ENCODE data around the gene PRKCE. TPM values are rescaled to one million over a fixed set of nuclear protein-coding genes. Genes with fewer than 3 reads are reported as not detected.

The PRKCE gene
- total RNA-seq, 2 experiments from 2014 or later, result 6.1 to 8.0 TPM

DNA sequence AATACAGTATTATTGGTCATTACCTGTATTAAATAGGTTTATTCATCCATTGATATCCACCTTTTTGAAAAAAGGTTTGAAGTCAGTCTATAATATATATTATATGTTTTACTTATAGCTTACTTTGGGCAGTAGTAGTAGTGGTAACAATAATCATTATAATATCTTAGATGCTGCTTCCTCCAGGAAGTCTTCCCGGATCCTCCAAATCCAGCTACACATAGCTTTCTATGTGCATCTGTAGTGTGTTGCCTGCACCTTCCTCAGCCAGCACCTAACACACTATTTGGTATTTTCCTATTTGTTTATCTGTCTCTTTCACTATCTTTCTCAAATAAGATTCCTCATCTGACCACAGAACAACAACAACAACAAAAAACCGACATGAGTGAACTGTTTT is 81.0 kb downstream of the PRKCE start:
- H3K4me3 Mint-ChIP-seq, result no peak overlapping the region
- no peak for DNase-seq
- no peak overlapping the region for H3K27ac Mint-ChIP-seq

DNA sequence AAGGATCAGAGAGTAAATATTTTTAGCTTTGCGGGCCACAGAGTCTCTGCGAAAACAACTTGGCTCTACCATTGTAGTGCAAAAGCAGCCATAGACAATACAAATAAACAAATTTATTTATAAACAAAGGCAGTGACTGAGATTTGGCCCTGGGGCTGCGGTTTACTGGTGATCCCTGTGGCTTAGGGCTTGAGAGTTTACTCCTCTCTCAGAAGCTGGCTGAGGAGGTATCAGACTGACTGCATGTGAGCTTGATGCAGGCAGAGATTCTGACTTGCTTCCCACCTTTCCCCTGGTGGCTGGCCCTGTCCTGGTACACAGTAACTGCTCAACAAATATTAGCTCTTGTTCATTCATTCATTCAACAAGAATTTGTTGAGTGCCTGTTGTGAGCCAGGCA is 81.5 kb downstream of the PRKCE start:
- no peaks in the 10 kb centered on the region for H3K36me3 Mint-ChIP-seq
- DNase-seq, result no peak
- no peaks in the 10 kb centered on the region for H3K9me3 Mint-ChIP-seq
- no peaks in the 10 kb centered on the region for H3K27me3 Mint-ChIP-seq
- no peak overlapping the region for H3K27ac Mint-ChIP-seq
- H3K4me3 Mint-ChIP-seq, result no peak overlapping the region
- H3K4me1 Mint-ChIP-seq, result no peaks in the 10 kb centered on the region

More for the DNA sequence above, 81.0 kb downstream of the PRKCE start:
- Mint-ChIP-seq H3K9me3 (no peaks in the 10 kb centered on the region), H3K36me3 (no peaks in the 10 kb centered on the region), H3K27me3 (no peaks in the 10 kb centered on the region), H3K4me1 (no peaks in the 10 kb centered on the region)

DNA sequence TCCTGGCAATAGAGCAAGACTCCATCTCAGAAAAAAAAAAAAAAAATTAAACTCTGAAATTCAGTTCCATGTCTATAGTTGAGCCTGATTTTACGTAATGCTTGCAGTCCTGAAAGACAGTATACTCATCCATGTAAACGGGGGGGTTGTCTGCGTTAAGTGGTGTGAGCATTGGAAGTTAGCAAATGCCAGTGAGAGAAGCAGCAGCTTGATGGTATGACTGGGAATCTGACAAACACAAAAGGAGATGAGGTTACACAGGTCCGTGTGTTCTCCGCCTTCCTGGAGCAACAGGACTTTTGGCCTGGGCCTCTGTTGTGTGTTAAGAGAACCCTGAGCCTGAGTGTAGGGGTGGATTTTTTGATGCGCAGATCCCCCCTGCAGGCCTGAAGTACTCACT is 82.9 kb downstream of the PRKCE start:
- no peaks in the 10 kb centered on the region for H3K9me3 Mint-ChIP-seq
- DNase-seq, result no peak
- H3K36me3 Mint-ChIP-seq, result no peaks in the 10 kb centered on the region
- no peak overlapping the region for H3K27ac Mint-ChIP-seq
- H3K4me3 Mint-ChIP-seq, result no peak overlapping the region
- H3K4me1 Mint-ChIP-seq, result peaks cover 2% of the 10 kb centered on the region
- no peaks in the 10 kb centered on the region for H3K27me3 Mint-ChIP-seq

DNA sequence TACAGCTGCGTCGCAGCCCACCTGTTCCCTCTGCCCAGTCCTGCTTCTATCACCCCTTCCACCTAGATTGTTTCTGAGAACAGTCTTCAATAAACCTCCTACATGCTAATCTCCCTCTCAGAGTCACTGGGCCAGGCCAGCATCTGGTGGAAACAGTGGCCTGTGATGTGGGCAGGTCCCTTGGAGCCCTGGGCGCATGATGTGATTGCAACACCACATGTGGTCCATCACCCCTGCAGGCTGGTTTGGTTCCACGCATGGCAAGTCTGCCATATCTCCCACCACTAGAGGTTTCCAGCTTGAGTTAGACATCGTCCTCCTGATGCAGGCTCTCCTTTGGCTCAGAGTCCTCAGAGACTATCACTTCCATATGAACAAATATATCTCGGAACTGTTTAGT is 83.5 kb downstream of the PRKCE start:
- Mint-ChIP-seq H3K4me1 (peaks cover 6% of the 10 kb centered on the region), H3K27me3 (no peaks in the 10 kb centered on the region), H3K4me3 (no peak overlapping the region), H3K9me3 (no peaks in the 10 kb centered on the region), H3K36me3 (no peaks in the 10 kb centered on the region), H3K27ac (no peak overlapping the region)
- no peak for DNase-seq

DNA sequence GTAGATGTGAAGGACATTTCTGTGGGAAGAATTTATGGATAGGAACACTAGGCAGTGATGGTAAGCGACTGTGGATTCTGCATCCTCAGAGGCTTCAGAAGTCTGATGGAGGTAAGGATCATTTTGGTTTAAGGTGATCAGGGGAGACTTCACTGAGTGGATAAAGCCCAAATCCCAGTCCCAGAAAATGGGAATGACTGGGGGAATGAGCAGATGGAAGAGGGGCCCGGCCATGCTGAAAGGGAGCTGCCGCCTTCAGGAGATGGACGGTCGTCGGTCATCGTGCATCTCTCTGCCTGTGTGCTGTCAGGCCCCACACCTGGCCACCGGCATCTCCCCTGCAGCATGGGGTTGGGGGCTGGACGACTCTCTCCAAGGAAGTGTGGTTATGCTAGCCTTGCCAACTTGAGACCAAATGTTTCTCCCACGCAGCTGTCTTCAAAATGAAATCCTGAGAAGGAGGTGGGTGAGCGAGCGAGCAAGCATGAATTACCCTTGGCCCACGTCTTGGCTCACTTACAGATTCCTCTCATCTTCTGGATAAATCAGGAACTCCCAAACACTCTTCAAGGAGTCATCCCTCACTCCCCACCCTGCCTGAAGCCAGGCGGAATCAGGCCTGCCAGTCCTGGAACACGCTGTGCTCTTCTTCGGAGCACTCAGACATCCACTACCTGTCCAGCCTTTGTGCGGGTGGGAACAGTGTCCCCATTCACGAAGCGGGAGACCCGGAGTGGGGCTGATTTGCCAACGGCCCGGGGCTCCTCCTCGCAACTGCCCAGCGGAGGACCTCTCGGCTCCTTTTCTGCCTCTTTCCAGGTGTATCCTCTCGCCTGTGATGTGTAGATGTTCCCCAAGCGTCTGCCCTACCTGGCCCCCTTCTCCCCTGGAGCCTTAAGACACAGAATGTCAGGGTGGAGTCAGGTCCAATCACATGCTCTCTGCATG is 85.6 kb downstream of the PRKCE start:
- Mint-ChIP-seq H3K36me3 (no peaks in the 10 kb centered on the region), H3K4me3 (no peak overlapping the region), H3K9me3 (no peaks in the 10 kb centered on the region), H3K27me3 (no peaks in the 10 kb centered on the region), H3K27ac (no peak overlapping the region), H3K4me1 (peaks cover 8% of the 10 kb centered on the region)
- DNase-seq, result no peak

DNA sequence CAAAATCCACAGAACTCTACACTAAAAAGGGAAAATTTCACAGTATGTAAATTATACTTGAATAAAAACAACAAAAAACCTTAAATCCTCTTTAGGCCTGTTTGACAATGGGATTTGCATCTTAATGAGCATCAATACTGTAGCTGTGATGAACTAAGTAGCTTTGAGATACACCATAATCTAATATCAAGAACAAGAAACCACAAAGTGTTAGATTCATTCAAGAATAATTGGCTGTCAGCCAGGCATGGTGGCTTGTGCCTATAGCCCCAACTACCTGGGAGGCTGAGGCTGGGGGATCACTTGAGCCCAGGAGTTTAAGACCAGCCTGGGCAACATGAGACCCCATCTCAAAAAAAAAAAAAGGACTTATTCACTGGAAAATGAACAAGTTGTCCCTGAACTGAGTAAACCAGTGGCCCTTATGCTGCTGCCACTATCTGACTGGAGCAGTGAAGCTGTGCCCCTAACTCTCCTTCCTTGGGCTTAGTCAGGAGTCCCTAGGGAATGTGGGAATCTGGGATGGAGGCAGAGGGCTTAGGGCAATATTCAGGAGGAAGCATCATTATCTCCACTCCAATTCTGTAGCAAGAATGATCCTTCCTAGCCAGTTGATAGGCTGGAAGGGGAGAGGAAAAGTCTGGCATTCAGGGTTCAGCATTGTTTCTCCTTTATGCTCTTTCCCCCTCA is 88.5 kb downstream of the PRKCE start:
- H3K27me3 Mint-ChIP-seq, result no peaks in the 10 kb centered on the region
- no peaks in the 10 kb centered on the region for H3K9me3 Mint-ChIP-seq
- no peak overlapping the region for H3K27ac Mint-ChIP-seq
- H3K4me1 Mint-ChIP-seq, result peaks cover 8% of the 10 kb centered on the region
- H3K36me3 Mint-ChIP-seq, result no peaks in the 10 kb centered on the region
- DNase-seq, result no peak
- no peak overlapping the region for H3K4me3 Mint-ChIP-seq

DNA sequence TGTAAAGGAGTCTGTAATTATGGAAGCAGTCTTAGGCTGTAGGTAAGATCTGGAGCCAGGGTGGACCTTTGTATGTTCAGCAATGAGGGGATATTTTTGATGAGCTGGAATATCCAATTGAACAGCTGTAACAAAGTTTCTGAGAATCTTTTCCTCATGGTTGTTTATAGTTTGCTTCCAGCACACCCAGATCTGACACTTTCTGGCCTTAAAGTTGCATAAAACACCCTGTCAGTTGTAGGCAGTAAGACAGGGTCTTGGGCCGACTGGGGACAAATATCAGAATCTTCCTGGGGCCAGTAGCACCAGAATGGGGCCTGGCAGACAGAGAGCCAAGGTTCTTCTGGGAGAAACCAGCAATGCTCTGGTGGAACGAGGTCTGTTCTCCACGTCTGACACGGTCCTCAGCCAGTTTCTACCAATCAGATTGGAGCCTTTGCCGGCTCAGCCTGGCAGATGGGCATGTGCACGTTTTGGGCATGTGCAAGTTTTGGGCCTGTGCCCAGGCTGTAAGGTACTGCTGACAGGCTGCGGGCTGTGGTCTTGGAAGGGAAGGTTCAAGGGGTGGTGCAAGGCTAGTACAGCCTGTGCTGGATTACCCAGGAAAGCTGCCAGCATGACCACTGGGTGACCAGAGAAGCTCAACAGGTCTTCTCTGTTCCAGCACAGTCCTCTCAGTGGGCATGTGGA is 89.8 kb downstream of the PRKCE start:
- DNase-seq, result no peak
- H3K4me1 Mint-ChIP-seq, result peaks cover 8% of the 10 kb centered on the region
- no peaks in the 10 kb centered on the region for H3K36me3 Mint-ChIP-seq
- H3K27me3 Mint-ChIP-seq, result no peaks in the 10 kb centered on the region
- no peaks in the 10 kb centered on the region for H3K9me3 Mint-ChIP-seq
- no peak overlapping the region for H3K27ac Mint-ChIP-seq
- no peak overlapping the region for H3K4me3 Mint-ChIP-seq

DNA sequence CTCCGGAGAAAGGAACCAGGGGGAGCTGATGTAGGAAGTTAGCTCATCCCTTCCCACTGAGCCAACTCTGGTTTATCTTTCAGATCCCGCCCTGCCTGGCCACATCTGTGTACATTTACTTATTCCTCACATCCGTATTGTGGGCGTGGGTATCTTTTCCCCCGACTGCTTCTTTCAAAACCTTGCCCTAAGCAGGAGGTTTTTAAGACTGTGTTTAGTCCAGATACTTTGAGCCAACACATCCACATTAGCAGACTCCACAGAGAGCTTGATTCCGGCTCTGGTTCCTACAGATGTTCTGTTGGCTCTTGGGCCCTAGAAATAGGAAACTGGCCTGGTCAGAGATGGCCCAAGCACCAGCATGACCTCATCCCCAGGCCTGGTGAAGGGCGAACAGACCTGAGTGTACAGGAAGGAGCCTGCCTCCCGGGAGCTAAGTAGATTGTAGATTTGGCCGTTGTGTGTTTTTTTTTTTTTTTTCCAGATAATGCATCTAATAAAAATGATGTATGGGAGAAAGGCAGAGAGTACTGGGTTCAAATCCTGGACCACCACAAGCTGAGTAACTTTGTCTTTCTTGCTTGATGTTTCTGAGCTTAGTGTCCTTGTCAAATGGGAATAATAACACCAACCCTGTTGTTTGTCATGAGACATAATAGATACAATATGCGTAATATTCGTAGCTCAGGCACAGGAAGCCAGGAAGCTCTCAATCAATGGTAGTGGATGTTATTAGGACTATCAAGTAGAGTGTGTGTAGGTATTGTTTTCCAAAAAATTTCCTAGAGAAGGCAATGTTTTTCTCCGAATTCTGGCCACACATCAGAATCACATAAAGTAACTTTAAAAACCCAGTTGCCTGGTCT is 92.3 kb downstream of the PRKCE start:
- no peak overlapping the region for H3K27ac Mint-ChIP-seq
- no peaks in the 10 kb centered on the region for H3K27me3 Mint-ChIP-seq
- H3K4me3 Mint-ChIP-seq, result no peak overlapping the region
- H3K36me3 Mint-ChIP-seq, result peaks cover 8% of the 10 kb centered on the region
- H3K4me1 Mint-ChIP-seq, result peaks cover 8% of the 10 kb centered on the region
- H3K9me3 Mint-ChIP-seq, result peaks cover 10% of the 10 kb centered on the region
- no peak for DNase-seq

DNA sequence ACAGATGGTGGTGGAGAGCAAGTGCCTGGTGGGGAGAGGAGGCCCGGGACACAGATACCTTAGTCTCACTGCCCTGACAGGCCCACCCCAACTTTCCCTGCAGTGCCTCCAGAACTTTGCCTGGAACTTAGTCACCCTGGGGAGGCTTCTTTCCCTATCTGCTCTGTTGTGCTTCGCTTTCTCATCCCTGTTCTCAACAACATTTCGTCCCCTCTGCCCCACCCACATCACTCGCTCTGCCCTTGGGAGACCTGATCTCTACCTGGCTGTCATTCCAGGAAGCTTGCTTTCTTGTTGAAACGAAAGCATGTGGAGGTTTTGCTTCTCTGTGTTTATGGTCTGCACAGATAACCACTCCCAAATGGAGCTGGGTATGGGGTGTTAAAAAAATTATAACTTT is 93.8 kb downstream of the PRKCE start:
- no peak for DNase-seq
- Mint-ChIP-seq H3K27ac (no peak overlapping the region), H3K9me3 (peaks cover 10% of the 10 kb centered on the region), H3K4me1 (peaks cover 7% of the 10 kb centered on the region), H3K27me3 (no peaks in the 10 kb centered on the region), H3K4me3 (no peak overlapping the region), H3K36me3 (peaks cover 8% of the 10 kb centered on the region)

DNA sequence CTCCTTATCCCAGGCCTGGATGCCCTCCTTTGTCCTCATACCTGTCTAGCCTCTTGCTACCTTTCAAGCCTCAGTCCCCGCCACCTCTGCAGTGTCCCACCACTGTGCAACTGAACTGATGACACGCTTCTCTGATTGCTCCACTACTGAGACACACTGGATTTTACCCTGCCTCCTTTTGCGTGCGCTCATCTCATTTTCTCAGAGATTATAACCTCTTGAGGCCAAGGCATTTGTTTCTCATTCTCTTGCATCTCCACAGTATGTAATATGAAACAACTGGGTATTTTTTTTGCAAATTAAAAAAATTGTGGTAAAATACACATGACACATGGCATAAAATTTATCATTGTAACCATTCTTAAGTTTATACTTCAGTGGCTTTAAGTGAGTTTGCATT is 95.4 kb downstream of the PRKCE start:
- peaks cover 13% of the 10 kb centered on the region for H3K4me1 Mint-ChIP-seq
- no peak overlapping the region for H3K27ac Mint-ChIP-seq
- H3K9me3 Mint-ChIP-seq, result peaks cover 10% of the 10 kb centered on the region
- H3K27me3 Mint-ChIP-seq, result no peaks in the 10 kb centered on the region
- no peak overlapping the region for H3K4me3 Mint-ChIP-seq
- H3K36me3 Mint-ChIP-seq, result peaks cover 8% of the 10 kb centered on the region
- DNase-seq, result no peak

DNA sequence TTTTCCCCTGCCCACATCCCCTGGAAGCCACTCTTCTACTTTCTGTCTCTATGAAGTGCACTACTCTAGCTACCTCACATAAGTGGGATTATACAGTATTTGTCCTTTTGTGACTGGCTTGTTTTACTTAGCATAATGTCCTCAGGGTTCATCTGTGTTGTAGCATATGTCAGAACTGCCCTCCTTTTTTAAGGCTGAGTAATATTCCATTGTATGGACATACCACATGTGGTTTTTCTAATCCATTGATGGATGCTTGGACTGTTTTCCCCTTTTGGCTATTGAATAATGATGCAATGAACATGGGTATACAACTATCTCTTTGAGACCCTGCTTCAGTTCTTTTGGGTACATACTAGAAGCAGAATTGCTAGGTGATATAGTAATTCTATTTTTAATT is 95.9 kb downstream of the PRKCE start:
- Mint-ChIP-seq H3K36me3 (peaks cover 8% of the 10 kb centered on the region), H3K9me3 (peaks cover 10% of the 10 kb centered on the region)

DNA sequence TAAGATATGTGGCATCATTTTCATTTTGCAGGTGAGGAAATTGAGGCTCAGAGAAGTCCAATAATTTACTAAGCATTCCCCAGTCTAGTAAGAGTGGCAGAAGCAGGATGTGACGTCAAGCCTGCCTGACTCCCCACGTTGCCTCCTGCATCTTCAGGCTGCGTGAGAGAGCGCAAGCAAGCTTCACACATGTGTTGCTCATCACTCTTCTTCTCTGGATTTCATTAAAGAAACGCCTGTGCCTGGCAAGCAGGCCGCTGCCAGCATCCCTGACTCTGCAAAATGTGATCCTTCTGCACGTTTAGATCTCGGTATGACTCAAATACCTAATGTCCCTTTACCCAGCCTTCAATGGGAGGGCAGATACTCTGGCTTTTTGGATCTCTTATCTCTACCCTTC is 96.8 kb downstream of the PRKCE start:
- Mint-ChIP-seq H3K4me3 (no peak overlapping the region), H3K27ac (no peak overlapping the region), H3K36me3 (peaks cover 8% of the 10 kb centered on the region), H3K9me3 (peaks cover 10% of the 10 kb centered on the region), H3K4me1 (peaks cover 13% of the 10 kb centered on the region), H3K27me3 (no peaks in the 10 kb centered on the region)
- no peak for DNase-seq

More for the DNA sequence above, 95.9 kb downstream of the PRKCE start:
- no peak for DNase-seq
- H3K4me1 Mint-ChIP-seq, result peaks cover 13% of the 10 kb centered on the region
- H3K4me3 Mint-ChIP-seq, result no peak overlapping the region
- no peaks in the 10 kb centered on the region for H3K27me3 Mint-ChIP-seq
- no peak overlapping the region for H3K27ac Mint-ChIP-seq

DNA sequence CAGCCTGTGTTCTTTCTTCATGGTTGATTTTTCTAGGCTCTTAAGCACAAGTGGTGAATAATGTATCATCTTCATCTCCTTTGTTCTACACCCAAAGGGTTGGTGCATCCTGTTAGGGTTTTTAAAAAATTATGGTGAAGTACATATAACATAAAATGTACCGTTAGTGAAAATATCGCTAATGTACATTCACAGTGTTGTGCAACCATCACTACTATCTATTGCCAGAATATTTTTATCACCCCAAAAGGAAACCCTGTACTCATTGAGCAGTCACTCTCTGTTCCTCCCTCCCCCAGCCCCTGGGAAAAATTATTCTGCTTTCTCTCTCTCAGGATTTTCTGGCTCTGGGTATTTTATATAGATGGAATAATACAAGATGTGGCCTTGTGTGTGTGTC is 98.5 kb downstream of the PRKCE start:
- peaks cover 10% of the 10 kb centered on the region for H3K9me3 Mint-ChIP-seq
- no peak for DNase-seq
- no peaks in the 10 kb centered on the region for H3K27me3 Mint-ChIP-seq
- peaks cover 13% of the 10 kb centered on the region for H3K4me1 Mint-ChIP-seq
- H3K27ac Mint-ChIP-seq, result no peak overlapping the region
- no peak overlapping the region for H3K4me3 Mint-ChIP-seq
- peaks cover 8% of the 10 kb centered on the region for H3K36me3 Mint-ChIP-seq

DNA sequence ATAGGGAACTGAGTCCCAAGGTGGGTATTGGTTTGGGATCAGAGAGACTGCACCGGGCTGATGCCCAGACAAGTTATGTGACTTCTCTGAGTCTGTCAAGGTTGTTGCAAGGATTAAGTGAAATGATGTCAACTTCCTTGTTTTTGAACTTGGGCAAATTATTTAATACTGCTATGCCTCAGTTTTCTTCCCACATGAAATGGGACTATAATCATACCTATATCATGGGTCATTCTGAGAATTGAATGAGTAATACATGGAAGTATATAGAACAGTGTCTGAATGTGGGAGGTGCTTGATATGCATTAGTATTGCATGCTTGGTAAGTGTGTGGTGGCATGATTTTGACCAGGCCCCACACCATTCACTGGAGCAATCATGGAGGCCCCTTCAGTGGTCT is 99.0 kb downstream of the PRKCE start:
- Mint-ChIP-seq H3K4me1 (peaks cover 13% of the 10 kb centered on the region), H3K27me3 (no peaks in the 10 kb centered on the region), H3K27ac (no peak overlapping the region), H3K9me3 (peaks cover 10% of the 10 kb centered on the region), H3K4me3 (no peak overlapping the region), H3K36me3 (peaks cover 8% of the 10 kb centered on the region)
- no peak for DNase-seq

Measured in activated naive CD8-positive, alpha-beta T cell treated with anti-CD3 and anti-CD28 coated beads for 36 hours (primary cell).